Measurements from ENCODE around the gene CHAD.

Gene CHAD

DNA sequence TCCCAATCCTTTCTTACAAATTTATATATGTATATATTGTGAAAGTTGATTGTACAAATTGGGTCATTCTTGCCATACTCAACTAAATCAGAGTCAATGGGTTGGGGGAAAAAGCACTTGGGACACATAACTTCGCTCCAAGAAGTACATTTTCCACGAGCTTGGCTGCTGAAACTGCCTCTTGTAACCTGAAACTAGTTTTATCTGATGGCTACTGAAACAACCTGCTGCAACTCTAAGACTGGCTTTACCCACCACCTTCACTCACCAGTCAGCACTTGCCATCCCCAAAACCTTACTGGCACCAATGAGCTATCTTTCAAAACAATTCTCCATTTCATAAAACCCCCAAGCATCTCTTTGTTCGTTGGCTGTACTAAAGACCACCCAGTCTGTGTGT is 25.1 kb upstream of the CHAD start:
- H3K4me3 ChIP-seq (ENCODE audit: insufficient read depth in 1 of 2, low read depth in 1 of 2, low read length in 2 of 2) = no peak overlapping the region
- no peaks in the 10 kb centered on the region for H3K36me3 ChIP-seq (ENCODE audit: control insufficient read depth in 1 of 2, insufficient read depth in 2 of 2, low read depth in 1 of 2, low read length in 2 of 2)
- H3K4me1 ChIP-seq (ENCODE audit: control insufficient read depth, insufficient read depth, low read depth, low read length) = no peaks in the 10 kb centered on the region
- H3K9ac ChIP-seq (ENCODE audit: low read length) = no peak overlapping the region
- H2BK15ac ChIP-seq (ENCODE audit: low read depth, poor library complexity, severe bottlenecking) = no peak overlapping the region
- no peak overlapping the region for H3K14ac ChIP-seq (ENCODE audit: low read length in 2 of 2)
- H3K9me3 ChIP-seq (ENCODE audit: control insufficient read depth, low read length) = no peaks in the 10 kb centered on the region
- no peak overlapping the region for H4K91ac ChIP-seq (ENCODE audit: low read length)
- no peak overlapping the region for H3K4me2 ChIP-seq (ENCODE audit: low read length, poor library complexity, severe bottlenecking)
- H2BK12ac ChIP-seq (ENCODE audit: low read length in 2 of 2) = no peak overlapping the region
- H3K27ac ChIP-seq (ENCODE audit: low read length, poor library complexity, severe bottlenecking) = no peak overlapping the region
- H3K23ac ChIP-seq (ENCODE audit: low read length in 2 of 2) = no peak overlapping the region
- no peak overlapping the region for H2AFZ ChIP-seq (ENCODE audit: low read depth, low read length)
- H3K18ac ChIP-seq (ENCODE audit: low read depth in 1 of 2, low read length in 2 of 2) = no peak overlapping the region
- H2BK120ac ChIP-seq (ENCODE audit: low read depth, low read length) = no peak overlapping the region
- H3K4ac ChIP-seq (ENCODE audit: low read depth in 1 of 2, low read length in 2 of 2) = no peak overlapping the region
- H2BK5ac ChIP-seq (ENCODE audit: low read depth, low read length, poor library complexity, severe bottlenecking) = no peak overlapping the region
- H4K8ac ChIP-seq (ENCODE audit: low read length) = no peak overlapping the region
- DNase-seq = no peak
- no peak overlapping the region for H2AK5ac ChIP-seq (ENCODE audit: low read length, severe bottlenecking)
- 49% methylated on average over 2 of the region's 3 CpGs for WGBS
- no peaks in the 10 kb centered on the region for H3K27me3 ChIP-seq (ENCODE audit: control insufficient read depth in 1 of 2, insufficient read depth in 1 of 2, low read length in 2 of 2)
- no peaks in the 10 kb centered on the region for H3K79me1 ChIP-seq (replicated peaks; ENCODE audit: low read length, poor library complexity, severe bottlenecking)

DNA sequence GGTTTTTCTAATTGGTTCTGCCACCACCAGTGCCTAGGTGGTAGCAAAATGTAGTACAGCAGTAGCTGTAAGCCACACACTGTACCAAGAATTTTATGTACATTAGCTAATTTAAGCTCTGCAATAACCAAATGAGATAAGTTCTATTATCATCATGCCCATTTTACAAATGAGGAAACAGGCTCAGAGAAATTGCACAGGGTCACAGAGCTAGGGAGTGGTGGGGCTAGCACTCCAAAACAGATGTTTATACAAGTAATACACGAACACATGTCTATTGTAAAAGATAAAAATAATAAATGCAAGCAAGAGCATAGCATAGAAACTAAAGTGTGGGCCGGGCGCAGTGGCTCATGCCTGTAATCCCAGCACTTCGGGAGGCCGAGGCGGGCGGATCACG is 23.5 kb upstream of the CHAD start:
- Histone ChIP-seq H3K36me3 (ENCODE audit: control insufficient read depth in 1 of 2, insufficient read depth in 2 of 2, low read depth in 1 of 2, low read length in 2 of 2) (peaks cover 4 to 6% of the 10 kb centered on the region in 2 experiments), H3K27me3 (ENCODE audit: control insufficient read depth in 1 of 2, insufficient read depth in 1 of 2, low read length in 2 of 2) (no peaks in the 10 kb centered on the region), H2AK5ac (ENCODE audit: low read length, severe bottlenecking) (no peak overlapping the region), H3K4me2 (ENCODE audit: low read length, poor library complexity, severe bottlenecking) (no peak overlapping the region), H2BK5ac (ENCODE audit: low read depth, low read length, poor library complexity, severe bottlenecking) (no peak overlapping the region), H3K4ac (ENCODE audit: low read depth in 1 of 2, low read length in 2 of 2) (no peak overlapping the region), H3K9ac (ENCODE audit: low read length) (no peak overlapping the region), H3K18ac (ENCODE audit: low read depth in 1 of 2, low read length in 2 of 2) (no peak overlapping the region), H3K4me3 (ENCODE audit: insufficient read depth in 1 of 2, low read depth in 1 of 2, low read length in 2 of 2) (no peak overlapping the region), H4K8ac (ENCODE audit: low read length) (no peak overlapping the region), H3K27ac (ENCODE audit: low read length, poor library complexity, severe bottlenecking) (no peak overlapping the region), H3K9me3 (ENCODE audit: control insufficient read depth, low read length) (no peaks in the 10 kb centered on the region), H2AFZ (ENCODE audit: low read depth, low read length) (no peak overlapping the region), H3K4me1 (ENCODE audit: control insufficient read depth, insufficient read depth, low read depth, low read length) (no peaks in the 10 kb centered on the region), H2BK120ac (ENCODE audit: low read depth, low read length) (no peak overlapping the region), H2BK15ac (ENCODE audit: low read depth, poor library complexity, severe bottlenecking) (no peak overlapping the region), H3K23ac (ENCODE audit: low read length in 2 of 2) (no peak overlapping the region), H3K14ac (ENCODE audit: low read length in 2 of 2) (no peak overlapping the region), H4K91ac (ENCODE audit: low read length) (no peak overlapping the region), H3K79me1 (replicated peaks; ENCODE audit: low read length, poor library complexity, severe bottlenecking) (no peaks in the 10 kb centered on the region), H2BK12ac (ENCODE audit: low read length in 2 of 2) (no peak overlapping the region)
- DNase-seq = no peak
- WGBS = 93% methylated on average over 7 of the region's 8 CpGs

DNA sequence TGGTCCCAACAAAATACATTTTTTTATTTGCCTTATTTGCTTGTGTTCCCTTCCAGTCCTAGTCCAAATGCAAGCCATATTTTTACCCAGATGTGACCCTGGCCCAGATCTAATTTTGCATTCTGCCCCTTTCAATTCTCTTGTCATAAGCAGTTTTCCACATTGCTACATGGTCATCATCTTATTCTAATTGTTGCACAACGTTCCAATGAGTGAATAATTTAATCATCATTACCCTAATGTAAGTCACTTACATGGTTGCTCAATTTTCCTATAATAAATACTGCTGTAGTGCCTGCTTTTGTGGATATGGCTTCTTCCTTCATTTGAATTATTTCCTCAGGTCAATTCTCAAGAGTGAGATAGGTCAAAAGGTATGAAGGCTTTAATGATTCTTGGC is 22.8 kb upstream of the CHAD start:
- Histone ChIP-seq H3K36me3 (ENCODE audit: control insufficient read depth in 1 of 2, insufficient read depth in 2 of 2, low read depth in 1 of 2, low read length in 2 of 2) (peaks cover 6 to 8% of the 10 kb centered on the region in 2 experiments), H3K4ac (ENCODE audit: low read depth in 1 of 2, low read length in 2 of 2) (no peak overlapping the region), H4K8ac (ENCODE audit: low read length) (no peak overlapping the region), H2BK120ac (ENCODE audit: low read depth, low read length) (no peak overlapping the region), H3K79me1 (replicated peaks; ENCODE audit: low read length, poor library complexity, severe bottlenecking) (no peaks in the 10 kb centered on the region), H2AK5ac (ENCODE audit: low read length, severe bottlenecking) (no peak overlapping the region), H3K27ac (ENCODE audit: low read length, poor library complexity, severe bottlenecking) (no peak overlapping the region), H2BK15ac (ENCODE audit: low read depth, poor library complexity, severe bottlenecking) (no peak overlapping the region), H2BK5ac (ENCODE audit: low read depth, low read length, poor library complexity, severe bottlenecking) (no peak overlapping the region), H3K9ac (ENCODE audit: low read length) (no peak overlapping the region), H4K91ac (ENCODE audit: low read length) (no peak overlapping the region), H3K4me2 (ENCODE audit: low read length, poor library complexity, severe bottlenecking) (no peak overlapping the region), H2BK12ac (ENCODE audit: low read length in 2 of 2) (no peak overlapping the region), H3K9me3 (ENCODE audit: control insufficient read depth, low read length) (no peaks in the 10 kb centered on the region), H3K18ac (ENCODE audit: low read depth in 1 of 2, low read length in 2 of 2) (no peak overlapping the region), H2AFZ (ENCODE audit: low read depth, low read length) (no peak overlapping the region), H3K23ac (ENCODE audit: low read length in 2 of 2) (no peak overlapping the region), H3K27me3 (ENCODE audit: control insufficient read depth in 1 of 2, insufficient read depth in 1 of 2, low read length in 2 of 2) (no peaks in the 10 kb centered on the region), H3K4me3 (ENCODE audit: insufficient read depth in 1 of 2, low read depth in 1 of 2, low read length in 2 of 2) (no peak overlapping the region), H3K14ac (ENCODE audit: low read length in 2 of 2) (no peak overlapping the region), H3K4me1 (ENCODE audit: control insufficient read depth, insufficient read depth, low read depth, low read length) (no peaks in the 10 kb centered on the region)
- WGBS = no CpG with 5 or more reads among the region's 1 CpG
- no peak for DNase-seq

DNA sequence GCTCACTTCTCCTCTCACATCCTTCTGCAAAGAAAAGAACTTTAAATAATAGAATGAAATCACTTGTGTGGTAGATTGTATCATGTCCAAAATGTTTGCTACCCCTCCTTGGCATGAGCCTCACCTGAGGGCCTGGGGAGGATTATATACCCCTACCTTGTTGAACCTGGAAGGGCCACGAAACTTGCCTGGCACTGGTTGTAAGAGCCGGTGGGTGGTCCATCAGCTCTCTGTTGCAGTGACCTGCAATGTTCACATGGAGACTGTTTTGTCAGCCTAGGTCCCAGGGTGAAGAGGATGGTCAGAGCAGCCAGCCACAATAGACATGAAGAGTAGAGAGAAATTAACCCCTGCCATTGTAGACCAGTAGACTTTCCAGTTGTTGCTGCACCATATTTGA is 20.2 kb upstream of the CHAD start:
- Histone ChIP-seq H2BK5ac (ENCODE audit: low read depth, low read length, poor library complexity, severe bottlenecking) (no peak overlapping the region), H3K14ac (ENCODE audit: low read length in 2 of 2) (no peak overlapping the region), H3K18ac (ENCODE audit: low read depth in 1 of 2, low read length in 2 of 2) (no peak overlapping the region), H3K27ac (ENCODE audit: low read length, poor library complexity, severe bottlenecking) (no peak overlapping the region), H3K9ac (ENCODE audit: low read length) (no peak overlapping the region), H4K91ac (ENCODE audit: low read length) (no peak overlapping the region), H3K23ac (ENCODE audit: low read length in 2 of 2) (no peak overlapping the region), H3K9me3 (ENCODE audit: control insufficient read depth, low read length) (no peaks in the 10 kb centered on the region), H3K36me3 (ENCODE audit: control insufficient read depth in 1 of 2, insufficient read depth in 2 of 2, low read depth in 1 of 2, low read length in 2 of 2) (peaks cover 24 to 28% of the 10 kb centered on the region in 2 experiments), H3K4me3 (ENCODE audit: insufficient read depth in 1 of 2, low read depth in 1 of 2, low read length in 2 of 2) (no peak overlapping the region), H3K27me3 (ENCODE audit: control insufficient read depth in 1 of 2, insufficient read depth in 1 of 2, low read length in 2 of 2) (no peaks in the 10 kb centered on the region), H2BK120ac (ENCODE audit: low read depth, low read length) (no peak overlapping the region), H3K4me1 (ENCODE audit: control insufficient read depth, insufficient read depth, low read depth, low read length) (no peaks in the 10 kb centered on the region), H3K4ac (ENCODE audit: low read depth in 1 of 2, low read length in 2 of 2) (no peak overlapping the region), H2AK5ac (ENCODE audit: low read length, severe bottlenecking) (no peak overlapping the region), H2AFZ (ENCODE audit: low read depth, low read length) (no peak overlapping the region), H2BK12ac (ENCODE audit: low read length in 2 of 2) (no peak overlapping the region), H4K8ac (ENCODE audit: low read length) (no peak overlapping the region), H3K4me2 (ENCODE audit: low read length, poor library complexity, severe bottlenecking) (no peak overlapping the region), H2BK15ac (ENCODE audit: low read depth, poor library complexity, severe bottlenecking) (no peak overlapping the region), H3K79me1 (replicated peaks; ENCODE audit: low read length, poor library complexity, severe bottlenecking) (peaks cover 3% of the 10 kb centered on the region)
- WGBS = 96% methylated on average over 2 of the region's 2 CpGs
- no peak for DNase-seq
